ENCODE measurements around the gene BCL2L15.

Gene BCL2L15

DNA sequence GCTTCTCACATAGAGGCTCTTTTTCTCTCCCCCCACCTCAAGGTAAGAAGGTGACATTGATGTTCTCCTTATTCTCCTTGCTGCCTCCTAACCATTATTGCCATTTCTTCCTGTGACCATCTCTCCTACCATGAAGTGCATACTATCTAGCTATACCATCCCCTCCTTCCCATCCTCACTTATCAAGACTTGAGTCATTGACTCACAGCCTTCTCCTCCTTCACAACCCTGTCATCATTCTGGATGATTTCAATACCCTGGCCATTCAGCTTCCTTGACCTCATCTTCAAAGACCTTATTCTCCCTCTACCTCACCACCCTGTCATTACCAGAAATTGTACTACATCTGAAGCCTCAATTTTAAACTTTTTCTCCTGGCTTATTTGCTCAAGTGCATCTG is 30.9 kb upstream of the BCL2L15 start:
- TF ChIP-seq GATA3 (IDR thresholded peaks at IDR 0.05; ENCODE audit: low read depth, low read length) = no peak
- TF ChIP-seq GATA2 (IDR thresholded peaks at IDR 0.05; ENCODE audit: low read depth, low read length) = no peak

DNA sequence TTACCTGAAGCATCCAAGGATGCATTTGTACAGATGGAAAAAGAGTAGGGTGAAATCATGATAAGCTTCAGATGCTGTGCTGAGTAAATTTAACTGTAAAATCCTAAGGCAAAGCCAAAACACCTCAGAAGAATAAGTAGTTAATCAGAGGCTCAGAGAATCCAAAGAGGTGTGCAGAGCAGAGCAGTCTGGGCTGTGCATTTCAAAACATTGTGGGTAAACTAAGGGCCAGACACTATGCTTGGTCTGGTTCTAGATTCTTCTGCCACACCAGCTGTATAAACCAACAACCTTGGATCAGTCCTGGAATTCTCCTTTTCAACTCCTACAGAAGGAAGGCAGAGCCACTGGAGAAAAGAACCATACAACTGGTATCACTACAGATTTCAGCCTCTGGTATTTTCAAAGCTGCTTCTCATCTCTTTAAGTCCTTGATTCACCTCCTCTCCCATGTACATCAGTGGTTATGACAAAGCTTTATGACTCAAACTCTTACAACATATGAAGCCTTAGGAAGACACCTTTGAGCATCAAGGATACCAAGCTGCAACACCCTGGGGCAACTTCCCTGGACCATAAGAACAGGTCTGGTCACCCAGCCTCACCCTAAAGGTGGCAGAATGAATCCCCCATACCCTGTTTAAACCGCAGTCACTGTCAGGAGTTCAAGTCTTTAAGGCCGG is 30.2 kb upstream of the BCL2L15 start:
- TF ChIP-seq GATA3 (IDR thresholded peaks at IDR 0.05; ENCODE audit: low read depth, low read length) (no peak), GATA2 (IDR thresholded peaks at IDR 0.05; ENCODE audit: low read depth, low read length) (no peak)

DNA sequence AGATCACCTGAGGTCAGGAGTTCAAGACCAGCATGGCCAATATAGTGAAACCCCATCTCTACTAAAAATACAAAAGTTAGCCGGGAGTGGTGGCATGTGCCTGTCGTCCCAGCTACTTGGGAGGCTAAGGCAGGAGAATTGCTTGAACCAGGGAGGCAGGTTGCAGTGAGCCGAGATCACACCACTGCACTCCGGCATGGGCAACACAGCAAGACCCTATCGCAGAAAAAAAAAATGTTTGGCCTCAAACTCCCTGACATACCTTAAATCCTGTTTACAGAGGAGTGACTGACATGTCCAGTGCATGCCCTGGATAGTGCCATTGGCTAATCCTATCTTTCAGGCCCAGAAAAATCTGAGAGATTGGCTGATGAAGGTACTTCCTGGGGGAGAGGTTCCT is 29.6 kb upstream of the BCL2L15 start:
- TF ChIP-seq GATA2 (IDR thresholded peaks at IDR 0.05; ENCODE audit: low read depth, low read length) (no peak), GATA3 (IDR thresholded peaks at IDR 0.05; ENCODE audit: low read depth, low read length) (no peak)

DNA sequence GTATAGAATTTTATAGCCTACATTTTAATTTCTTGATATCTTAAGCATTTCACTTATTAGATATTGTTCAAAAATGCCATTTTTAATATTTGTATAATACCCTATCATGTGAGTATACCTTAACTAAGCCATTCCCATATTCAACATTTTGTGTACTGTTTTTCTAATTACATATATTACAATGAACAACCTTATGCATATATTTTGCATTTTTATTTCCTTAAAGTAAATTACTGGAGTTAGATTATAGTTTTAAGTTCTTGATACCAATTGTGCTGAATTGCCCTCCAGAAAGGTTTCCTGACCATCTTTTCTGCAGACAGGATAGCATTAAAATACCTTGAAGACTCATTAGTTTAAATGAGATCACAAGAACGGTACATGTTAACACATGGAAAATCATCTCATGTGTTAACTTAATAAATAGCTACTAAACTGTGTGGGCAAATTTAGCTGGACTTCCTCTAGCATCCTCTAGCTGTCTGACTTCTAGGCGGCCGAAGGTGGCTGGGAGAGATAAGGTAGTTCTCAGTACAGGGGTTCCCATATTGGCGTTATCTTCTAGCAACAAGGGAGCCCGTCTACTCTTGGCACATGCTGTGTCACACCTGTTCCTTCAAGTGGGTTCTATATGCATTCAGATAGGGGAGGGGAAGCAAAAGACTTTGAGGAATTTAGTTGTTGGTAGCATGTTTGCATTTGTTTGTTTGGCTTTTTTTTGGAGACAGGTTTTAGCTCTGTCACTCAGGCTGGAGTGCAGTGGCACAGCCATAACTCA is 26.7 kb upstream of the BCL2L15 start:
- TF ChIP-seq GATA3 (IDR thresholded peaks at IDR 0.05; ENCODE audit: low read depth, low read length) (no peak), GATA2 (IDR thresholded peaks at IDR 0.05; ENCODE audit: low read depth, low read length) (no peak)

DNA sequence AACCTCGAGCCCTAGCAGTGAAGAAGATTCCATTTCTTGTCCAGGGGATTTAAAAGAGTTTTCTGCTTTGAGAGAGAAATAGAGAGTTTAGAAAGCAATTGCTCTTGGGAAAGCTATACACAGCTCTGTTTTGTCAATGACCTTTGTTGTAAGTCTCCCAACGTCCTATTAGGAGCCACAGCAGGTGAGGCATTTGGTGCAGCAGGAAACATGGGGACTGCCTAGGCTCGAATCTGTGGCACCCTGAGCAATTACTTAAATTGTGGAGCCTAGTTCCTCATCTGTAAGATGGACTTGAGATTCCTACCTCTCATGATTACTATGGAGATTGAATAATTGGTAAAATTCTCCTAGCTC is 25.9 kb upstream of the BCL2L15 start:
- TF ChIP-seq GATA3 (IDR thresholded peaks at IDR 0.05; ENCODE audit: low read depth, low read length) (no peak), GATA2 (IDR thresholded peaks at IDR 0.05; ENCODE audit: low read depth, low read length) (no peak)

DNA sequence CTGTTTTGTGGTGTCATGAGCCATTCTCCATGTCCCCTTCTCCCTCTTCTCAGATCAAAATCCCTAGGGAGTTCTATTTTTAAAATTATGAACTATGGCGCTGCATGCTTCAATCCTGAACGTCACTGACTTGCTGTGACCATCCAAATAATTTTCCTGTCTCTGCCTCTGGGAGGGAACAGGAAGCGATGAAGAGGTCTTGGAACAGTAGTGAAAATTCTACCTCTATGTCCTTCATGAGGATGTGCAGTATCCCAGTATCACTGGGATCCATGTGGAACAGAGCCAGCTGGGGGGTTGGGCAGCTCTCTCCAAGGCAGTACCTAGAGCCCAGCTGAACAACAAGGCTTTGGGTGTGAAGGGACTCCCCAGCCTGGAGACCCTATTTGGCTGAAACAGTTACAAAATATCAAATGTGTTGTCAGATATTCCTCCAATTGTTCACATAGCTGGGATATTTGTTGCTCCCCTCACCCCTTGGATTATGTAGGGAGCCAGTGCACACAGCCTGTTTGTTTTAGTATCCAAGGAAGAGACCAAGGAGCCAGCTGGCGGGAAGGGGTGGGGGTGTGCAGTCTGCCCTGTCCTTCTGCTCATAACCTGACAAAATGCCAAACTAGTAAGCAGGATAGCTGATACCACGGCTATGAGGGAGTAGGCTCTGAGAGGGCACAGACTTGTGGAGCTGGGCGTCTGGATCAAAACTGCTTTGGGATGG is 25.4 kb upstream of the BCL2L15 start:
- no peak for TF ChIP-seq GATA3 (IDR thresholded peaks at IDR 0.05; ENCODE audit: low read depth, low read length)
- TF ChIP-seq GATA2 (IDR thresholded peaks at IDR 0.05; ENCODE audit: low read depth, low read length) = no peak

DNA sequence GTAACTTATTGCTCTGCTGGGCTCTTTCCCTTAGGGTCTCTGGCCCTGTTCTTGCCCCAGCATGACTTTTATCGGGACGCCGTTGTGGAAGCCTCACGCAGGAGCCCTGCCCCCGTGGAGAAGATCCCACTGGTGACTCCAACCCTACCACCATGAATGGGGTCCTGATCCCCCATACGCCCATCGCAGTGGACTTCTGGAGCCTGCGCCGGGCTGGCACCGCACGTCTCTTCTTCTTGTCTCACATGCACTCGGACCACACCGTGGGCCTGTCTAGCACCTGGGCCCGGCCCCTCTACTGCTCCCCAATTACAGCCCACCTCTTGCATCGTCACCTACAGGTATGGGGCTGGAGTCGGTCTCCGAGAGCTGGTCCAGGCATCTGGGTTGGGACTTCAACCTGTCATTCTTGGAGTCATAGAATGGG is 18.1 kb upstream of the BCL2L15 start:
- no peak for TF ChIP-seq GATA2 (IDR thresholded peaks at IDR 0.05; ENCODE audit: low read depth, low read length)
- no peak for TF ChIP-seq GATA3 (IDR thresholded peaks at IDR 0.05; ENCODE audit: low read depth, low read length)

DNA sequence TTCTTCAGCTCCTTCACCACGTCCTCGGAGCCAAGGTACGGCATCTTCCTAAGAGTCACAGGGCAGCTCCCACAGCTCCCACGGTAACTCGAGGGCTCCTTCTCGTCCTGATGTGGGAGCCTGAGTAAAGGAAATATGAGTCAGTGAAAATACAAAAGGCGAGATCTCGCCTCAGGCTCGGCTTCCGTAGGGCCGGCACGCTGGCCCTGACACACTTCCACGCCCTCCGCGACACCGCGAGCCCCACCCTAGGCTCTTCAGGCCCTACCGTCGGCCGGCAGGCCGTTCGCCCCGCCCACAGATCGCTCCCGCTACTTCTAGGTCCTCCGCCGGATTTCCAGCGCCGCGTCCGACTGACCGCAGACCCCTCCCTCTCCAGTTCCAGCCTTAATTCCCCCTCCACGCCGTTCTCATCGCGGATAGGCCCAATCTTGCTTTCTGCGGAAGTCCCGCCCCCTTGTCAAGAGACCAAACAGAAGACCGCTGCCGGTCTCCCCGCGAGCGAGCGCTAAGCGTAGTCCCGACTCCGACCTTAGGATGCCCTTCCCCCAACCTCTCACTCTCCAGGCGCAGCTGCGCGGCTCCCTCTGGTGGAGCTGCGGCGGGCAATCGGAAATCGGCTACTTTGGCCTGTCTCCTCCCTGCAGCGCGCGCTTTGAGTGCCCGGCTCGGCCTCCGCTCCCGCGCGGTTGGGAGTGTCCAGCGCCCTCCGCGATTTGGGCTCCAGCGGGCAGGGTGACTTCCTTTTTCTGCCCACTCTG is 17.5 kb upstream of the BCL2L15 start, which contains the start of the genes AP4B1 and DCLRE1B:
Gene AP4B1 (minus strand): TSS at position 126 of the 761 bp plus-strand sequence. CDS start 82 bp downstream, at position 44.
Gene DCLRE1B (plus strand): TSS at position 653 of the 761 bp plus-strand sequence. CDS start 261 bp downstream, outside the sequence.
- no peak; the same call in 1 of the 2 replicates for TF ChIP-seq GATA2 (IDR thresholded peaks at IDR 0.05; ENCODE audit: low read depth, low read length)
- no peak for TF ChIP-seq GATA3 (IDR thresholded peaks at IDR 0.05; ENCODE audit: low read depth, low read length)

DNA sequence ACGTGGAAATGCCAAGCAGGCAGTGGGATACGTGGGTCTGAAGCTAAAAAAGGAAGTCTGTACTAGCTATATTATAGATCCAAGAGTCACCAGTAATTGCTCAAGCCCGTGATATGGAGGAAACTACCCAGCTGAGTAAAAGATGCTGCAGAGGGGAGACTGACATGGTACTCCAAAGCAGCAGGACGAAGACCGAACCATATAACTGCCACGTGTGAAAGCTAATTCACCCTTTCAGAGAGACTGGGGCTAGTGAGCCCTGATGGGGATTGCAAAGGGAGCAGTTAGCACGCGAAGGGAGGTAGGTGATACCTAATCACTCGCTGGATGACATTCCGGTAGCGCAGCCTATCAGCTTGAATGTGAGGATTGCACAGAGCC is 16.9 kb upstream of the BCL2L15 start:
- TF ChIP-seq GATA3 (IDR thresholded peaks at IDR 0.05; ENCODE audit: low read depth, low read length) (no peak), GATA2 (IDR thresholded peaks at IDR 0.05; ENCODE audit: low read depth, low read length) (no peak)

DNA sequence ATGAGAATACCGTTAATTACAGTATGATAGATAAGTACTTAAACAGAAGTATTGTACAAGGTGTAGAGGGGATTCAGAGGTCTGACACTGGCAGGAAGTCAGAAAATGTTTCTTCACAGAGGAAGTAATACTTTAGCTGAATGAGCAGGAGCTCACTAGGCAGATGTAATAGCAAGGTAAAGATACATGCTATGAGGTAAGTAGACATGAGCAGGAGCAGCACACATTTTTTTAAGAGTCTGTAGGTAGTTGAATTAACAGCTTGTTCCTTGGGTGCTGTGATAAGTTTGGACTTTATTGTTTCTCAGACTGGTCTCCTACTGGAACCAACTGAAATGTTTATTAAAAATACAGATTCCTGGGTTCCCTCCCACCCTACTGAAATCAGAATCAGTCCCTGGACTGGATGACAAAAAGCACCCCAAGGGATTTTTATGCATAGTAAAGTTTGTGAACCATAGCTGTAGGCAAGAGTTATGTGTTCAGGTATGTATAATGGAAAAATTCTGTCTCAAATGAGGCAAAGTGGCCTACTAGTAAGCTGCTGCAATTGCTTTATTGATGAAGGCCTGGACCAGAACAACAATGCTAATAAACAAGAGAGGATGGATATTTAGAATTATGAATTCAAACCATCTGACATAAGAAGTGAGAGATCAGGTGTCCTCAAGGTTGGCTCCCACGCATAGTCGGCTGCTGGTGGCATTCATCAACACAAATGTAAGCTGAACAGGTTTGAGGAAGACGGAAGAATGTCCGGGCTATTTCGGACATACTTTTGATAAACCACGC is 16.3 kb upstream of the BCL2L15 start:
- TF ChIP-seq GATA3 (IDR thresholded peaks at IDR 0.05; ENCODE audit: low read depth, low read length) (no peak), GATA2 (IDR thresholded peaks at IDR 0.05; ENCODE audit: low read depth, low read length) (no peak)

DNA sequence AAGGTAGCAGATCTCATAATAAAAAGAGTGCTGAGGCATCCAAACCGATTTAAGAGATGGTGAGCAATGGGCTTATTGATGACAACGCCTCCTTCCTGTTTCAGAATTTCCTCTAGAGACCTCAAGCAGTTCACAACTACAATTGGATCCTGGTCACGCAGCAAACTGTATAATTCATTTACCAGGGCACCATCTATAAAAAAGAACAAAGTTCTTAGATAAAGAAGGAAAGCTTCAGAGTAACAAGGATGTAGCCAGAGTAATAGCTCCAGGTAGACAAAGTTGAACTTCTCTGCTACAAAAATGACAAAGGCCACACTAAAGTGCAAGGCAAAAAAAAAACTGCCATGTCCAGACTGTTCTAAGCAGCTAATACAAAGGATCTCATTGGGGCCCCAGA is 13.8 kb upstream of the BCL2L15 start:
- no peak for TF ChIP-seq GATA2 (IDR thresholded peaks at IDR 0.05; ENCODE audit: low read depth, low read length)
- no peak for TF ChIP-seq GATA3 (IDR thresholded peaks at IDR 0.05; ENCODE audit: low read depth, low read length)

DNA sequence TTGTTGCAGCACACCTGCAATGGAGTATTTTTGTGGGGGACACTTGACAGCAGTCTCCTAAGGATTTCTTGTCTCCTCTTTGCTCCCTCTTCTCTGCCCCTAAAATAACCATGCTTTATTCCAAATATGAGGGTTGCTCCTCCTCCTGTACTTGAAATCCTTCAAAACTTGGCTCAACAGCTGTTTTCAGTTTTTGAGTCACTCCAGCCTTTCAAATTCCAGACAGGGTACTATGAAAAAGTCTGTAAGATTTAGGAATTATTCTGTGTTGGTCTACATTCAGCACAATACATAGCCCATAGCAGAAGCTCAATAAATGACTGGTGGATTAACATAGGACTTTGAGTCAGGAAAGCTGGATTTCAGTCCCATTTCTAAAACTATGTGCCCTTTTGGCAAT is 11.7 kb upstream of the BCL2L15 start:
- no peak for TF ChIP-seq GATA3 (IDR thresholded peaks at IDR 0.05; ENCODE audit: low read depth, low read length)
- TF ChIP-seq GATA2 (IDR thresholded peaks at IDR 0.05; ENCODE audit: low read depth, low read length) = no peak

DNA sequence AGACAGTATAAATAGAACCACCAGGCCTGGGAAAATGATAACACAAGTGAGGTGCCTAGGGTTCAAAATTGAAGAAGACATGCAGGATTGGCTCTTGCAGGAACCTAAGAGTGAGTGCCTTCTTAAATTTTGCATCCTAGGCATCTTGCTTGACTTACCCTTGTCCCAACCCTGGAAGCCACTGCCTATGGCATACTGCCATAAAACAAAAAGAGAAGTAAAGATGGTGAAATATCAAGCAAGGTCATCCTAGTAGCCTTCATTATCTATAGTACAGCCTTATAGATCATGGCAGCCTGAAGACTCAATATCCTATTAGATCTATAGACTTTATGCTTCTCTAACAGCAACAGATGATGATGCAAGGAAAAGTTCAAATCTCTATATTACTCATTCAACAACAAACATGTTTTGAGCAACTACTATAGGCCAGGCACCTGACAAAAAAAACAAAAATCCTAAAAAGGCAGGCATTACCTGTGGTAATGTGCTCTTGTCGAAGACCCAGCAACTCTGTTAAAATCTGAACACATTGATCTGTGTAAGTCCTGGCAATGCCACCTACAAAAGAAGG is 10.9 kb upstream of the BCL2L15 start:
- TF ChIP-seq GATA3 (IDR thresholded peaks at IDR 0.05; ENCODE audit: low read depth, low read length) (no peak), GATA2 (IDR thresholded peaks at IDR 0.05; ENCODE audit: low read depth, low read length) (no peak)
